Loucy (cell line): ENCODE data around the gene LRWD1.

Source experiments
- H2AFZ ChIP-seq: fragments of 200-600 bp; sonication (generic); 2 replicates; pipeline ENCODE4 v1.6.0; 2016; ENCODE audit warnings: antibody characterized with exemption, mild to moderate bottlenecking, low read length, moderate library complexity
- H3F3A ChIP-seq: fragments of 200-600 bp; 2 replicates; pipeline ENCODE4 v1.6.0; 2016; ENCODE audit warnings: antibody characterized with exemption, low read depth, mild to moderate bottlenecking
- H3K27me3 ChIP-seq: fragments of 200-600 bp; sonication (generic); 2 replicates; pipeline ENCODE4 v1.6.1; 2014; ENCODE audit warnings: low read length, mild to moderate bottlenecking; ENCODE audit not compliant: insufficient read depth, poor library complexity, severe bottlenecking
- H3K36me3 ChIP-seq: fragments of 200-600 bp; sonication (generic); 2 replicates; pipeline ENCODE4 v1.6.1; 2016; ENCODE audit warnings: low read length; ENCODE audit not compliant: insufficient read depth
- H3K4me1 ChIP-seq: fragments of 200-600 bp; sonication (generic); 2 replicates; pipeline ENCODE4 v1.5.1; 2014; ENCODE audit warnings: low read length, mild to moderate bottlenecking; ENCODE audit not compliant: insufficient read depth, poor library complexity, severe bottlenecking
- H3K4me2 ChIP-seq: fragments of 200-600 bp; sonication (generic); 2 replicates; pipeline ENCODE4 v1.6.0; 2014; ENCODE audit warnings: antibody characterized with exemption, low read length, low read depth, mild to moderate bottlenecking; ENCODE audit not compliant: poor library complexity, severe bottlenecking
- H3K4me3 ChIP-seq: fragments of 200-600 bp; sonication (generic); 2 replicates; pipeline ENCODE4 v1.5.1; 2014; ENCODE audit warnings: low read length, mild to moderate bottlenecking, mixed read lengths; ENCODE audit not compliant: poor library complexity, severe bottlenecking
- H3K79me2 ChIP-seq: fragments of 200-600 bp; sonication (generic); 2 replicates; pipeline ENCODE4 v1.6.1; 2014; ENCODE audit warnings: low read length; ENCODE audit not compliant: insufficient read depth
- H3K9ac ChIP-seq: fragments of 200-600 bp; sonication (generic); 2 replicates; pipeline ENCODE4 v1.6.0; 2014; ENCODE audit warnings: mild to moderate bottlenecking, low read depth, low read length, moderate library complexity; ENCODE audit not compliant: poor library complexity, severe bottlenecking
- H3K9me2 ChIP-seq: fragments of 200-600 bp; sonication (generic); replicated peaks from 2 replicates; pipeline ENCODE4 v1.6.1; 2016; ENCODE audit warnings: low read depth, low read length, mixed read lengths
- H3K9me3 ChIP-seq: fragments of 200-600 bp; sonication (generic); 2 replicates; pipeline ENCODE4 v1.6.1; 2014; ENCODE audit warnings: mild to moderate bottlenecking, antibody characterized with exemption, low read length, low read depth; ENCODE audit not compliant: insufficient read depth
- H4K20me1 ChIP-seq: fragments of 200-600 bp; sonication (generic); 2 replicates; pipeline ENCODE4 v1.6.0; 2014; ENCODE audit warnings: antibody characterized with exemption, low read length, mild to moderate bottlenecking; ENCODE audit not compliant: insufficient read depth, poor library complexity, severe bottlenecking
- EZH2phosphoT487 ChIP-seq: fragments of 200-600 bp; IDR thresholded peaks from 2 replicates; pipeline ENCODE4 v1.6.1; 2018; ENCODE audit warnings: antibody characterized with exemption, mild to moderate bottlenecking, moderate library complexity, borderline replicate concordance
- TF ChIP-seq, protein P1 (sequence below): fragments of 200-600 bp; sonication (generic); conservative IDR thresholded peaks from 2 replicates; pipeline ENCODE4 v1.5.1; 2014; ENCODE audit warnings: mild to moderate bottlenecking, antibody characterized with exemption, low read length

LRWD1 gene

GRCh38 chr7:102451371-102452054, 13.3 kb upstream of the LRWD1 start:
- Histone ChIP-seq H3K36me3 (peaks cover 16% of the 10 kb centered on the region; the same call in 1 of the 2 replicates), H3K4me2 (no peak overlapping the region), H3K4me1 (no peaks in the 10 kb centered on the region), H3K4me3 (no peak overlapping the region), H3K9me3 (no peaks in the 10 kb centered on the region), H2AFZ (no peak overlapping the region), H3K9ac (no peak overlapping the region), H3K9me2 (no peaks in the 10 kb centered on the region), H3K79me2 (no peaks in the 10 kb centered on the region), H3K27me3 (no peaks in the 10 kb centered on the region), H4K20me1 (no peaks in the 10 kb centered on the region), H3F3A (no peaks in the 10 kb centered on the region)
- no peak for TF ChIP-seq EZH2phosphoT487
- TF ChIP-seq, protein P1, sequence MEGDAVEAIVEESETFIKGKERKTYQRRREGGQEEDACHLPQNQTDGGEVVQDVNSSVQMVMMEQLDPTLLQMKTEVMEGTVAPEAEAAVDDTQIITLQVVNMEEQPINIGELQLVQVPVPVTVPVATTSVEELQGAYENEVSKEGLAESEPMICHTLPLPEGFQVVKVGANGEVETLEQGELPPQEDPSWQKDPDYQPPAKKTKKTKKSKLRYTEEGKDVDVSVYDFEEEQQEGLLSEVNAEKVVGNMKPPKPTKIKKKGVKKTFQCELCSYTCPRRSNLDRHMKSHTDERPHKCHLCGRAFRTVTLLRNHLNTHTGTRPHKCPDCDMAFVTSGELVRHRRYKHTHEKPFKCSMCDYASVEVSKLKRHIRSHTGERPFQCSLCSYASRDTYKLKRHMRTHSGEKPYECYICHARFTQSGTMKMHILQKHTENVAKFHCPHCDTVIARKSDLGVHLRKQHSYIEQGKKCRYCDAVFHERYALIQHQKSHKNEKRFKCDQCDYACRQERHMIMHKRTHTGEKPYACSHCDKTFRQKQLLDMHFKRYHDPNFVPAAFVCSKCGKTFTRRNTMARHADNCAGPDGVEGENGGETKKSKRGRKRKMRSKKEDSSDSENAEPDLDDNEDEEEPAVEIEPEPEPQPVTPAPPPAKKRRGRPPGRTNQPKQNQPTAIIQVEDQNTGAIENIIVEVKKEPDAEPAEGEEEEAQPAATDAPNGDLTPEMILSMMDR: no peak

DNA sequence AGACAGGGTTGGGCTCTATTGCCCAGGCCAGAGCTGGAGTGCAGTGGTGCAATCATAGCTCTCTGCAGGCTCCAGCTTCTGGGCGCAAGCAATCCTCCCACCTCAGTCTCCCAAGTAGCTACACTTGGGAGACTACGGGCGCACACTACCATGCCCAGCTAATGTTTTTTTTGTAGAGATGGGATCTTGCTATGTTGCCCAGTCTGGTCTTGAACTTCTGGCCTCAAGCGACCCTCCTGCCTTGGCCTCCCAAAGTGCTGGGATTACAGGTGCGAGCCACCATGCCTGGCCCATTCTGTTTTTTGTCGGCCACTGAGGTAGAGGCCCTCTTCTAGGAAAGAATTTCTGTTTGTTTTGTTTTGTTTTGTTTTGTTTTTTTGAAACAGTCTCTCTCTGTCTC, 12.3 kb upstream of the LRWD1 start:
- no peaks in the 10 kb centered on the region for H3K9me2 ChIP-seq
- H3K4me2 ChIP-seq: no peak overlapping the region
- no peaks in the 10 kb centered on the region for H3F3A ChIP-seq
- H3K9ac ChIP-seq: no peak overlapping the region
- H3K79me2 ChIP-seq: no peaks in the 10 kb centered on the region
- no peaks in the 10 kb centered on the region for H4K20me1 ChIP-seq
- no peak overlapping the region for H2AFZ ChIP-seq
- TF ChIP-seq, protein P1: no peak
- no peak for TF ChIP-seq EZH2phosphoT487
- peaks cover 12% of the 10 kb centered on the region; the same call in 1 of the 2 replicates for H3K36me3 ChIP-seq
- H3K27me3 ChIP-seq: no peaks in the 10 kb centered on the region
- H3K4me1 ChIP-seq: no peaks in the 10 kb centered on the region
- H3K9me3 ChIP-seq: no peaks in the 10 kb centered on the region
- no peak overlapping the region for H3K4me3 ChIP-seq

DNA sequence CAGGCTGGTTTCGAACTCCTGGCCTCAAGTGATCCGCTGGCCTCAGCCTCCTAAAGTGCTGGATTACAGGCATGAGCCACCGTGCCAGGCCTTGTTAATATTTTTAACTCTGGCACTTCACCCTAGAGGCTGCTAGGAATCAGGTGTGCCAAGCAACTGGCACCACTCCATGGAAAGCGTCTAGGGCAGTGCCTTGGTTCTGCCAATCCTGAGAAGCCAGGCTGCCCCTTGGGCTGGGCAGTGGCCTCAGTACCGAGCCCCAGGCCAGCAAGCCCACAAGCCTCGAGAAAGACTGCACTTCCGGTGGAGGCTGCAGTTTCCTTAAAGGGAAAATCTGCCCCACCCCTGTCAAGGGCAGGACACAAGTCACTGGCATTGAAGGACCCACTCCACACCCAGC, 11.5 kb upstream of the LRWD1 start:
- Histone ChIP-seq H3K79me2 (no peaks in the 10 kb centered on the region), H4K20me1 (no peaks in the 10 kb centered on the region), H3K4me1 (no peaks in the 10 kb centered on the region), H3K9ac (no peak overlapping the region), H3K4me3 (no peak overlapping the region), H3K36me3 (peaks cover 11% of the 10 kb centered on the region; the same call in 1 of the 2 replicates), H3K9me2 (no peaks in the 10 kb centered on the region), H3K27me3 (no peaks in the 10 kb centered on the region), H3K4me2 (no peak overlapping the region), H3F3A (no peaks in the 10 kb centered on the region), H2AFZ (no peak overlapping the region), H3K9me3 (no peaks in the 10 kb centered on the region)
- TF ChIP-seq, protein P1: no peak
- TF ChIP-seq EZH2phosphoT487: no peak
